ENCODE measurements around the gene TSC22D1. TPM values are rescaled to one million over a fixed set of nuclear protein-coding genes. Genes with fewer than 3 reads are reported as not detected.

The TSC22D1 gene
- total RNA-seq, 4 donors from 2014 or later, result 223 to 389 (median 262) TPM

GRCh38 chr13:44561351-44561750 is 14.8 kb downstream of the TSC22D1 start:
- ATAC-seq, result no peak
- no peak overlapping the region for H3K4me3 ChIP-seq
- peaks cover 0 to 9% of the 10 kb centered on the region in 2 donors for H3K36me3 ChIP-seq
- no peak overlapping the region for H3K27ac ChIP-seq
- peaks cover 0 to 44% (median 0%) of the 10 kb centered on the region in 3 donors for H3K4me1 ChIP-seq
- H3K27me3 ChIP-seq, result no peaks in the 10 kb centered on the region
- 77 to 86% methylated on average over 2 of the region's 2 CpGs for WGBS, 2 donors (ENCODE audit: low coverage in 1 of 2)
- TF ChIP-seq EP300 (IDR thresholded peaks at IDR 0.05) (no peak), CTCF (IDR thresholded peaks at IDR 0.05) (no peak), POLR2A (IDR thresholded peaks at IDR 0.05) (no peak), POLR2AphosphoS5 (IDR thresholded peaks at IDR 0.05) (no peak)
- no peaks in the 10 kb centered on the region for H3K9me3 ChIP-seq

- 78 to 100% methylated on average over 2 of the region's 2 CpGs for WGBS, 2 donors (ENCODE audit: low coverage in 1 of 2)
- H3K4me3 ChIP-seq, result no peak overlapping the region
- ATAC-seq, result no peak
- no peaks in the 10 kb centered on the region for H3K9me3 ChIP-seq
- H3K27me3 ChIP-seq, result no peaks in the 10 kb centered on the region
- H3K36me3 ChIP-seq, result peaks cover 0 to 9% of the 10 kb centered on the region in 2 donors
- peaks cover 0 to 17% (median 0%) of the 10 kb centered on the region in 3 donors for H3K4me1 ChIP-seq
- TF ChIP-seq EP300 (IDR thresholded peaks at IDR 0.05), result no peak
- no peak for TF ChIP-seq POLR2AphosphoS5 (IDR thresholded peaks at IDR 0.05)
- TF ChIP-seq POLR2A (IDR thresholded peaks at IDR 0.05), result no peak
- TF ChIP-seq CTCF (IDR thresholded peaks at IDR 0.05), result no peak
- no peak overlapping the region for H3K27ac ChIP-seq
Measured at GRCh38 chr13:44557986-44558385, 18.1 kb downstream of the TSC22D1 start.

GRCh38 chr13:44555207-44555606 is 20.9 kb downstream of the TSC22D1 start:
- no peak for ATAC-seq
- no peaks in the 10 kb centered on the region for H3K27me3 ChIP-seq
- TF ChIP-seq CTCF (IDR thresholded peaks at IDR 0.05), result no peak
- no peak for TF ChIP-seq POLR2A (IDR thresholded peaks at IDR 0.05)
- no peak for TF ChIP-seq POLR2AphosphoS5 (IDR thresholded peaks at IDR 0.05)
- no peak for TF ChIP-seq EP300 (IDR thresholded peaks at IDR 0.05)
- WGBS, 2 donors (ENCODE audit: low coverage in 1 of 2), result 93 to 94% methylated on average over 6 to 11 of the region's 12 CpGs
- no peaks in the 10 kb centered on the region for H3K4me1 ChIP-seq
- H3K36me3 ChIP-seq, result peaks cover 0 to 25% of the 10 kb centered on the region in 2 donors
- H3K4me3 ChIP-seq, result no peak overlapping the region
- H3K9me3 ChIP-seq, result no peaks in the 10 kb centered on the region
- no peak overlapping the region for H3K27ac ChIP-seq

GRCh38 chr13:44549476-44549875 is 26.7 kb downstream of the TSC22D1 start:
- no peaks in the 10 kb centered on the region for H3K9me3 ChIP-seq
- H3K27me3 ChIP-seq, result no peaks in the 10 kb centered on the region
- no peak overlapping the region for H3K4me3 ChIP-seq
- no peak for ATAC-seq
- H3K36me3 ChIP-seq, result peaks cover 0 to 16% of the 10 kb centered on the region in 2 donors
- peaks cover 0 to 4% (median 0%) of the 10 kb centered on the region in 3 donors for H3K4me1 ChIP-seq
- 87 to 100% methylated on average over 3 of the region's 4 CpGs for WGBS, 2 donors (ENCODE audit: low coverage in 1 of 2)
- TF ChIP-seq CTCF (IDR thresholded peaks at IDR 0.05), result no peak
- TF ChIP-seq EP300 (IDR thresholded peaks at IDR 0.05), result no peak
- no peak for TF ChIP-seq POLR2A (IDR thresholded peaks at IDR 0.05)
- no peak for TF ChIP-seq POLR2AphosphoS5 (IDR thresholded peaks at IDR 0.05)
- H3K27ac ChIP-seq, result no peak overlapping the region

- TF ChIP-seq CTCF (IDR thresholded peaks at IDR 0.05), result no peak
- no peak for TF ChIP-seq POLR2A (IDR thresholded peaks at IDR 0.05)
- TF ChIP-seq EP300 (IDR thresholded peaks at IDR 0.05), result no peak
- no peak for TF ChIP-seq POLR2AphosphoS5 (IDR thresholded peaks at IDR 0.05)
Measured at GRCh38 chr13:44546164-44546563, 30.0 kb downstream of the TSC22D1 start.

More at GRCh38 chr13:44546164-44546563, 30.0 kb downstream of the TSC22D1 start:
- WGBS, 2 donors (ENCODE audit: low coverage in 1 of 2), result 94 to 100% methylated on average over 1 of the region's 1 CpG
- H3K36me3 ChIP-seq, result peaks cover 0 to 5% of the 10 kb centered on the region in 2 donors
- H3K9me3 ChIP-seq, result no peaks in the 10 kb centered on the region
- no peaks in the 10 kb centered on the region for H3K27me3 ChIP-seq
- no peak overlapping the region for H3K4me3 ChIP-seq
- H3K4me1 ChIP-seq, result peaks cover 0 to 15% (median 0%) of the 10 kb centered on the region in 3 donors
- no peak overlapping the region for H3K27ac ChIP-seq
- ATAC-seq, result no peak
